Femur (tissue), 1 donor: ENCODE data around the gene CDK19.
"Not testable (repeated sequence)": the region's sequence is repeated elsewhere in the genome, so short reads cannot be mapped to it uniquely, and the experiment has no call there.

Experiments
- DNase-seq: peaks from one replicate; pipeline ENCODE4 v3.0.0-alpha.2; 2017

Gene CDK19

DNA sequence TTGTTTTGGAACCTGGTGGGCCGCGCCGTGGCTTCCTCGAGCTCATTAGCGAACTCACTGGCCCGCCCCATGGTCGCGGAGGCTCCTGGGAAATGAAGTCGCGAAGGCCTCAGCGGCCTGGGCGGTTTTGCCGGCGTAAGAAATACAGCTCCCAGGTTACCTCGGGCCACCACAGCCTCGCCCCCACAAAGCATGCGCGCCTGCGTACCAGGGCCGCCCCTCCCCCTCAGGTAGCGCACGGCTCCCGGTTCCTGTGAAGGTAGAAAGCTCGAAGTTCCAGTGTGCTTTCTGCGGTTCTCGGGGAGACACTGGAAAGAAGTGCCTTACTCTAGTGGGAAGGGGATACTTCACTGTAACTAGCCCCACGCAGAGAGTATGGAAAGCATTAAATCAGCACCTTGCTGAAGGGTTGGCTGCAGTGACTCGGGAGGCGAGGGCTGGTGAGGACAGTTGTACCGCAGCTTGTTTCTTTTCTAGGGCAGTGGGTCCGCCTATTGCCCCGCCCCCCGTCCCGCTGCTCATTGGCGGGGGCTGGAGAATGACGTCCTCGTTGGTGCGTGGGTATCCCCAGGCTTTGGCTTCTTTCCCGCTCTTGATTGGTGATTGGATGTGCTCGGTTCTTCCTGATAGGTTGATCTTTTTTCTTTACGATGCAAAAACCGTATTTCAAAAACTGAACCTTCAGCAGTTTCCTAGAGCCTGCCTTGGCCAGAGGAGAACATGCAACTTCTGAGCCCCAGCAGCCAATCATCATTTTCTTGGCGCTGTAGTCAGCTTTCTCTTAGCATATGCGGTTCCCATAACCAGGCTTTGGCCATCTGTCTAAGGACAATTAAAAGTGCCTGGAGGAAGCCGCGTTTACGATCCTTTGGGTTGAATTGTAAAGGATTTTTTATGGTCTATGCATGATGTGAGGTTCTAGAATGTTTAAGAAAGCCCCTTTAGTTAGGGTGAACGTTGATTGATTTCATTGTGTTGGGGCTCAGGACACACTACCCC is at the start of gene CDK19:
CDK19 (minus strand) TSS at position 59 of the 999 bp plus-strand sequence. CDS start 333 bp downstream, outside the sequence.
- DNase-seq = peak; percentile 99

GRCh38 chr6:110864824-110865223 is 49.6 kb upstream of the CDK19 start:
- DNase-seq = no peak

- DNase-seq = no peak
Observed at GRCh38 chr6:110859335-110859792, 44.1 kb upstream of the CDK19 start.

DNA sequence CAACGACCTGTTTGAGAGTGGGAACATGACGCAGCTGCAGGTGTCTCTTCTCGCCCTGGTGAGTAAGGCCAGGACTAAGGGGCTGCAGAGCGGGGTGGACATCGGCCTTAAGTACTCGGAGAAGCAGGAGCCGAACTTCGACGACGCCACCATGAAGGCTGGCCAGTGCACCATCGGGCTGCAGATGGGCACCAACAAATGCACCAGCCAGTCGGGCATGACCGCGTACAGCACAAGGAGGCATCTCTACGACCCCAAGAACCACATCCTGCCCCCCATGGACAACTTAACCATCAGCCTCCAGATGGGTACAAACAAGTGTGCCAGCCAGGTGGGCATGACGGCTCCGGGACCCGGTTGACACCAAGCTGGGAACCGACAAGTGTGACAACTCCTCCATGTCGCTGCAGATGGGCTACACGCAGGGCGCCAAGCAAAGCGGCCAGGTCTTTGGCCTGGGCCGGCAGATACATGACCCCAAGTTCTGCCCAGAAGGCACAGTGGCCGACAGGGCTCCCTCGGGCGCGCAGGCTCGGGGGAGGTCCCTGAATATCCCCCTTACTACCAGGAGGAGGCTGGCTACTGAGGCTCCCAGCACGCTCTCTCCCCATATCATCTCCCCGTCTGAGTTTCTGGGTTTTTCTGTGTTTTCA is 43.4 kb upstream of the CDK19 start:
- DNase-seq = no peak

DNA sequence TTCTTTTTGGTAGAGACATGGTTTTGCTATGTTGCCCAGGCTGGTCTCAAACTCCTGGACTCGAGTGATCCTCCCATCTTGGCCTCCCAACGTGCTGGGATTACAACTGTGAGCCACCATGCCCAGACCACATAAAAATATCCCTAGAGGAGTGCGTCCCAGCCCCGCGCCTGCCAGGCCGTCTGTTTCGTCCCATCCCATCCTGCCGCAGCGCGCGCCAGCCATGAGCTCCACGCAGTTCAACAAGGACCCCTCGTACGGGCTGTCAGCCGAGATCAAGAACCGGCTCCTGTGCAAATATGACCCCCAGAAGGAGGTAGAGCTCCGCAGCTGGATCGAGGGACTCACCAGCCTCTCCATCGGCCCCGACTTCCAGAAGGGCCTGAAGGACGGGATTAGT is 42.7 kb upstream of the CDK19 start:
- DNase-seq = no peak

GRCh38 chr6:110856296-110856695 is 41.0 kb upstream of the CDK19 start:
- DNase-seq = no peak

GRCh38 chr6:110853754-110854477 is 38.6 kb upstream of the CDK19 start:
- no peak for DNase-seq

GRCh38 chr6:110852773-110853172 is 37.5 kb upstream of the CDK19 start:
- DNase-seq = no peak

DNA sequence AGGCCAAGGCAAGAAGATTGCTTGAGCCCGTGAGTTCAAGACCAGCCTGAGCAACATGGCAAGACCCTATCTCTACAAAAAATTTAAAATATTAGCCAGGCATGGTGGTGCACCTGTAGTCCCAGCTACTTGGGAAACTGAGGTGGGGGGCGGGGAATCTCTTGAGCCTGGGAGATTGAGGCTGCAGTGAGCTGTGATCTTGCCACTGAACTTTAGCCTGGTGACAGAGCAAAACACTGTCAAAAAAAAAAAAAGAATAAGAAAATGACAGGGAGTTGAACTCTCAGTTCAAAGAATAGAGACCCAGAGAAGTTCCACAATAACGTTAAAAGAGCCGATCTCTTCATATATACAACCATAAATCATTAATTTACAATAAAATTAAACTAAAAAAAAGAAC is 34.5 kb upstream of the CDK19 start:
- DNase-seq = no peak

GRCh38 chr6:110841266-110841665 is 26.0 kb upstream of the CDK19 start:
- DNase-seq = no peak

GRCh38 chr6:110835751-110836150 is 20.5 kb upstream of the CDK19 start:
- not testable (repeated sequence) for DNase-seq

DNA sequence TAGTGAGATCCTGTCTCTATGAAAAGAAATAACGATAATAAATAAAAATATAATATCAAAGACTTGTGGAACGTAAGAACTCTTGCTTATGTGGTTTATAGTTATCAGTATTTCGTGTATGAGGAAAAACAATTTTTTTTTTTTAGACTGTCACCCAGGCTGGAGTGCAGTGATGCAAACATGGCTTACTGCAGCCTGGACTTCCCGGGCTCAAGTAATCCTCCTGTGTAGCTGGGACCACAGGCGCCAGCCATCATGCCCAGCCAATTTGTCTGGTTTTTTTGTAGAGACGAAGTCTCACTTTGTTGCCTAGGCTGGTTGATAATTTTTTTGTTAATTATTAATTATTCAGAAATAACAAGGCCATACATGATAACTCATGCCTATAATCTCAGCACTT is 18.6 kb upstream of the CDK19 start:
- DNase-seq = no peak

DNA sequence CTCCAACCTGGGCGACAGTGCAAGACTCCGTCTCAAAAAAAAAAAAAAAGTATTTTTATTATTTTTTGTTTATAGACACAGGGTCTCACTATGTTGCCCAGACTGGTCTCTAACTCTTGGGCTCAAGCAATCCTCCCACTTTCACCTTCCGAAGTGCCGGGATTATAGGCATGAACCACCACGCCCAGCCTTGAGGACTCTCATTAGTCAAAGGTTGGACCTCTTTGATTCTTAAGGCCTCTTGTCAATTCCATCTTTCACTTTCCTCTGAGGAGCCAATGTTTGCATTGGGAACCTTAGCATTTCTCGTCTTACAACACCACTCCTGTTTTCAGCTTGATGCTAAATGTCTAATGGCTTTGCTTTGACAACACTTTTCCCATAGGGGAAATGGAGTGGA is 16.1 kb upstream of the CDK19 start:
- no peak for DNase-seq

- DNase-seq = no peak
Observed at GRCh38 chr6:110828396-110828795, 13.1 kb upstream of the CDK19 start.

DNA sequence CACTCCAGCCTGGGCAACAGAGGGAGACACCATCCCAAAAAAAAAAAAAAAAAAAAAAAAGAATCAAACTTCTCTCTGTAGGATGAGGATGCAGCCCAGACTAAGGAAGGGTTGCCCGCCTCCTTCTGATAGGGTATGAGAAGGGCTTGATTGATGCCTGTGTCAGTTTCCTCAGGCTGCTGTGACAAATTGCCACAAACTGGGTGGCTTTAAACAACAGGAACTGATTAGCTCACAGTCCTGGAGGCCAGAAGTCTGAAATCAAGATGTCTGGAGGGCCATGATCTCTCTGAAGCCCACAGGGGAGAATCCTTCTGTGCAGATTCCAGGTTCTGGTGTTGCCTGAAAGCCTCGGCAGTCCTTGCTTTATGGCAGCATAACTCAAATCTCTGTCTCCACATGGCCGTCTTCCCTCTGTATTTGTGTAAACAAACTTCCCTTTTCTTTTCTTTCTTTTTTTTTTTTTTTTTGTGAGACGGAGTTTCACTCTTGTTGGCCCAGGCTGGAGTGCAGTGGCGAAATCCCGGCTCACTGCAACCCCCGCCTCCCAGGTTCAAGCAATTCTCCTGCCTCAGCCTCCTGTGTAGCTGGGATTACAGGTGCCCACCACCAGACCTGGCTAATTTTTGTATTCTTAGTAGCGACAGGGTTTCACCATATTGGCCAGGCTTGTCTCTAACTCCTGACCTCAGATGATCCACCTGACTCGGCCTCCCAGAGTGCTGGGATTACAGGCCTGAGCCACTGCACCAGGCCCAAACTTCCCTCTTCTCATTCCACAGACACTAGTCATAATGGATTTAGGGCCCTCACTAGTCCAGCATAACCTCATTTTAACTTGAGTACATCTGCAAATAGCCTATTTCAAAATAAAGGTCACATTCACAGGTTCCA is 11.2 kb upstream of the CDK19 start:
- DNase-seq = no peak

- no peak for DNase-seq
Observed at GRCh38 chr6:110823146-110823545, 7.9 kb upstream of the CDK19 start.

GRCh38 chr6:110822249-110822648 is 7.0 kb upstream of the CDK19 start:
- no peak for DNase-seq

GRCh38 chr6:110816677-110817076 is 1.4 kb upstream of the CDK19 start:
- DNase-seq = peak; percentile 24

- no peak for DNase-seq
Observed at GRCh38 chr6:110815015-110815410, 256 bp downstream of the CDK19 start.

- DNase-seq = peak; percentile 76
Observed at GRCh38 chr6:110814102-110815014, 911 bp downstream of the CDK19 start.
